Measurements from ENCODE around the gene ADARB2.
"Not testable (repeated sequence)": the region's sequence is repeated elsewhere in the genome, so short reads cannot be mapped to it uniquely, and the experiment has no call there.

Gene ADARB2

GRCh38 chr10:1398626-1399410 lies 338.5 kb downstream of the ADARB2 start:
- H3K4me3 ChIP-seq: no peak overlapping the region
- no peak overlapping the region for H3K27ac ChIP-seq

GRCh38 chr10:1398116-1398515 lies 339.2 kb downstream of the ADARB2 start:
- not testable (repeated sequence) for H3K27ac ChIP-seq, H3K4me3 ChIP-seq

- no peak overlapping the region for H3K4me3 ChIP-seq
- H3K27ac ChIP-seq: no peak overlapping the region
Observed at GRCh38 chr10:1396297-1396635, 341.1 kb downstream of the ADARB2 start.

GRCh38 chr10:1395481-1396296 lies 341.6 kb downstream of the ADARB2 start:
- Histone ChIP-seq H3K27ac (no peak overlapping the region), H3K4me3 (no peak overlapping the region)

- no peak overlapping the region for H3K4me3 ChIP-seq
- no peak overlapping the region for H3K27ac ChIP-seq
Observed at GRCh38 chr10:1395025-1395480, 342.3 kb downstream of the ADARB2 start.

- H3K27ac ChIP-seq: no peak overlapping the region
- H3K4me3 ChIP-seq: no peak overlapping the region
Observed at GRCh38 chr10:1394155-1394912, 343.0 kb downstream of the ADARB2 start.

- no peak overlapping the region for H3K27ac ChIP-seq
- H3K4me3 ChIP-seq: no peak overlapping the region
Observed at GRCh38 chr10:1393481-1393880, 343.8 kb downstream of the ADARB2 start.

- no peak overlapping the region for H3K4me3 ChIP-seq
- no peak overlapping the region for H3K27ac ChIP-seq
Observed at GRCh38 chr10:1392127-1392526, 345.2 kb downstream of the ADARB2 start.

- H3K4me3 ChIP-seq: no peak overlapping the region
- H3K27ac ChIP-seq: no peak overlapping the region
Observed at GRCh38 chr10:1390200-1390599, 347.1 kb downstream of the ADARB2 start.

- no peak overlapping the region for H3K27ac ChIP-seq
- no peak overlapping the region for H3K4me3 ChIP-seq
Observed at GRCh38 chr10:1384026-1384425, 353.3 kb downstream of the ADARB2 start.

- Histone ChIP-seq H3K4me3 (no peak overlapping the region), H3K27ac (no peak overlapping the region)
Observed at GRCh38 chr10:1382711-1383110, 354.6 kb downstream of the ADARB2 start.

- no peak overlapping the region for H3K4me3 ChIP-seq
- no peak overlapping the region for H3K27ac ChIP-seq
Observed at GRCh38 chr10:1381339-1381738, 356.0 kb downstream of the ADARB2 start.

- Histone ChIP-seq H3K27ac (no peak overlapping the region), H3K4me3 (no peak overlapping the region)
Observed at GRCh38 chr10:1380088-1380671, 357.1 kb downstream of the ADARB2 start.

GRCh38 chr10:1379601-1380000 lies 357.7 kb downstream of the ADARB2 start:
- H3K4me3 ChIP-seq: no peak overlapping the region
- no peak overlapping the region for H3K27ac ChIP-seq

GRCh38 chr10:1378473-1378872 lies 358.9 kb downstream of the ADARB2 start:
- Histone ChIP-seq H3K27ac (no peak overlapping the region), H3K4me3 (no peak overlapping the region)

- no peak overlapping the region for H3K27ac ChIP-seq
- H3K4me3 ChIP-seq: no peak overlapping the region
Observed at GRCh38 chr10:1377740-1378397, 359.5 kb downstream of the ADARB2 start.

GRCh38 chr10:1377231-1377630 lies 360.1 kb downstream of the ADARB2 start:
- no peak overlapping the region for H3K27ac ChIP-seq
- no peak overlapping the region for H3K4me3 ChIP-seq

GRCh38 chr10:1376384-1376945 lies 360.9 kb downstream of the ADARB2 start:
- H3K4me3 ChIP-seq: no peak overlapping the region

More at GRCh38 chr10:1376384-1376945, 360.9 kb downstream of the ADARB2 start:
- no peak overlapping the region for H3K27ac ChIP-seq
